Mesenchymal stem cell (in vitro differentiated cells and primary cell): ENCODE results near the gene PAPOLB.

ENCODE experiments used
- DNase-seq: peaks from one replicate; pipeline ENCODE4 v3.0.0-alpha.2; 2013
- H2AFZ ChIP-seq: one replicate; pipeline ENCODE4 v1.6.1; 2013; ENCODE audit warnings: low read depth, mild to moderate bottlenecking, control low read depth, inconsistent platforms, low read length, moderate library complexity
- H2AK5ac ChIP-seq: 2 replicates; pipeline ENCODE4 v1.6.1; 2013; ENCODE audit warnings: low read length, moderate library complexity, mild to moderate bottlenecking, inconsistent platforms; ENCODE audit not compliant: severe bottlenecking
- H2BK120ac ChIP-seq: one replicate; pipeline ENCODE4 v1.6.1; 2013; ENCODE audit warnings: low read depth, mild to moderate bottlenecking, inconsistent platforms, low read length, moderate library complexity
- H2BK12ac ChIP-seq, 2 experiments: one replicate each; pipeline ENCODE4 v1.6.1; 2013; ENCODE audit warnings: inconsistent platforms in 2 of 2, low read length in 2 of 2, mild to moderate bottlenecking in 2 of 2, moderate library complexity in 2 of 2, control low read depth in 1 of 2
- H2BK15ac ChIP-seq: one replicate; pipeline ENCODE4 v1.6.1; 2013; ENCODE audit warnings: mild to moderate bottlenecking, low read depth, inconsistent platforms; ENCODE audit not compliant: poor library complexity, severe bottlenecking
- H2BK5ac ChIP-seq: 2 replicates; pipeline ENCODE4 v1.6.1; 2013; ENCODE audit warnings: low read depth, mild to moderate bottlenecking, low read length, control low read depth, inconsistent platforms; ENCODE audit not compliant: poor library complexity, severe bottlenecking
- H3K14ac ChIP-seq, 2 experiments: one replicate each; pipeline ENCODE4 v1.6.1; 2013; ENCODE audit warnings: inconsistent platforms in 2 of 2, low read length in 2 of 2, control low read depth in 1 of 2, mild to moderate bottlenecking in 1 of 2, moderate library complexity in 1 of 2
- H3K18ac ChIP-seq, 2 experiments: one replicate each; pipeline ENCODE4 v1.6.1; 2013; ENCODE audit warnings: inconsistent platforms in 2 of 2, low read length in 2 of 2, control low read depth in 1 of 2, low read depth in 1 of 2, mild to moderate bottlenecking in 1 of 2
- H3K23ac ChIP-seq, 2 experiments: one replicate each; pipeline ENCODE4 v1.6.1; 2013; ENCODE audit warnings: inconsistent platforms in 2 of 2, low read length in 2 of 2, mild to moderate bottlenecking in 2 of 2, moderate library complexity in 2 of 2, control low read depth in 1 of 2
- H3K27ac ChIP-seq: 2 replicates; pipeline ENCODE4 v1.5.1; 2013; ENCODE audit warnings: mild to moderate bottlenecking, moderate library complexity, low read length, control low read depth, inconsistent platforms; ENCODE audit not compliant: poor library complexity, severe bottlenecking
- H3K27me3 ChIP-seq, 2 experiments: 2 replicates each; pipeline versions ENCODE4 v1.6.1 to v1.7.0; 2013; ENCODE audit warnings: low read length in 2 of 2, mild to moderate bottlenecking in 2 of 2, moderate library complexity in 2 of 2, control low read depth in 1 of 2, inconsistent platforms in 1 of 2; ENCODE audit not compliant: control insufficient read depth in 1 of 2, insufficient read depth in 1 of 2
- H3K36me3 ChIP-seq, 2 experiments: 2 replicates each; pipeline versions ENCODE4 v1.6.1 to v1.7.0; 2013; ENCODE audit warnings: low read length in 2 of 2, control low read depth in 1 of 2, inconsistent platforms in 1 of 2, low read depth in 1 of 2, mild to moderate bottlenecking in 1 of 2; ENCODE audit not compliant: insufficient read depth in 2 of 2, control insufficient read depth in 1 of 2
- H3K4ac ChIP-seq, 2 experiments: one replicate each; pipeline ENCODE4 v1.6.1; 2013; ENCODE audit warnings: inconsistent platforms in 2 of 2, low read length in 2 of 2, mild to moderate bottlenecking in 2 of 2, moderate library complexity in 2 of 2, control low read depth in 1 of 2, low read depth in 1 of 2
- H3K4me1 ChIP-seq: 2 replicates; pipeline ENCODE4 v1.6.1; 2013; ENCODE audit warnings: low read depth, low read length, control low read depth; ENCODE audit not compliant: control insufficient read depth, insufficient read depth
- H3K4me2 ChIP-seq: 2 replicates; pipeline ENCODE4 v1.6.1; 2013; ENCODE audit warnings: low read length, mild to moderate bottlenecking, inconsistent platforms; ENCODE audit not compliant: poor library complexity, severe bottlenecking
- H3K4me3 ChIP-seq, 2 experiments: 2 replicates each; pipeline versions ENCODE4 v1.5.1 to v1.7.0; 2013; ENCODE audit warnings: low read length in 2 of 2, mild to moderate bottlenecking in 2 of 2, control low read depth in 1 of 2, low read depth in 1 of 2; ENCODE audit not compliant: insufficient read depth in 1 of 2
- H3K79me1 ChIP-seq: replicated peaks from 2 replicates; pipeline ENCODE4 v1.6.1; 2013; ENCODE audit warnings: mild to moderate bottlenecking, control low read depth, low read length, inconsistent platforms; ENCODE audit not compliant: poor library complexity, severe bottlenecking
- H3K9ac ChIP-seq: 2 replicates; pipeline ENCODE4 v1.7.0; 2013; ENCODE audit warnings: mild to moderate bottlenecking, low read length, moderate library complexity
- H3K9me3 ChIP-seq: 2 replicates; pipeline ENCODE4 v1.7.0; 2013; ENCODE audit warnings: mild to moderate bottlenecking, low read length; ENCODE audit not compliant: control insufficient read depth
- H4K8ac ChIP-seq: one replicate; pipeline ENCODE4 v1.6.1; 2013; ENCODE audit warnings: inconsistent platforms, mild to moderate bottlenecking, low read length, moderate library complexity
- H4K91ac ChIP-seq: one replicate; pipeline ENCODE4 v1.6.1; 2013; ENCODE audit warnings: mild to moderate bottlenecking, low read length, inconsistent platforms
- WGBS: methylation state at CpG from one replicate; pipeline ENCODE4 v1.1.7; 2013; ENCODE audit warnings: mixed read lengths; 5-methylcytosine and 5-hydroxymethylcytosine counted together

Gene PAPOLB

DNA sequence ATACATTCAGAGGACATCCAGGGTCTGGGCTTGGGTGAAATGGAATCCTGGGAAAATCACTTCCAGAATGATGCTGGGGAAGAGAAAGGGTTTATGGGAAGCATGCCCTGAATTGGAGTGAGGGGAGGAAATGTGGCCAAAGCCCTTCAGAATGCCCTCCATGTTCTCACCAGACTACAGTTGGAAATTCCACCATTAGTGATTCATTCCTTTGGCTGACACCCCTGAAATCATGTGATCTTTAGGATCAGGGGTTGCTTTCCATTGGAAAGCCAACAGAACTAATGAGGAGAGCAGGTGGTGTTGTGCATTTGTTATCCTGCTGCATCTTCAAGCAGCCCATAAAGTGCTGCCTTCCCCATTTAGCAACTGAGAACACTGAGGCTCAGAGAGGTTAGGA lies 42.5 kb upstream of the PAPOLB start:
- H3K27me3 ChIP-seq, result peaks cover 19 to 44% of the 10 kb centered on the region in 2 experiments
- H3K14ac ChIP-seq, result no peak overlapping the region
- no peak overlapping the region for H3K27ac ChIP-seq
- H3K9ac ChIP-seq, result no peak overlapping the region
- H2BK5ac ChIP-seq, result no peak overlapping the region
- no peak overlapping the region for H2BK120ac ChIP-seq
- H2BK15ac ChIP-seq, result no peak overlapping the region
- no peak overlapping the region for H3K23ac ChIP-seq
- no peak overlapping the region for H3K18ac ChIP-seq
- no peak overlapping the region for H4K91ac ChIP-seq
- peaks cover 10% of the 10 kb centered on the region for H3K9me3 ChIP-seq
- no peak overlapping the region for H2BK12ac ChIP-seq
- no peak overlapping the region for H3K4ac ChIP-seq
- H3K4me1 ChIP-seq, result no peaks in the 10 kb centered on the region
- H3K36me3 ChIP-seq, result no peaks in the 10 kb centered on the region
- H3K4me2 ChIP-seq, result no peak overlapping the region
- no peaks in the 10 kb centered on the region for H3K79me1 ChIP-seq
- H2AFZ ChIP-seq, result no peak overlapping the region
- H2AK5ac ChIP-seq, result no peak overlapping the region
- no peak overlapping the region for H3K4me3 ChIP-seq
- H4K8ac ChIP-seq, result no peak overlapping the region
- no peak for DNase-seq

DNA sequence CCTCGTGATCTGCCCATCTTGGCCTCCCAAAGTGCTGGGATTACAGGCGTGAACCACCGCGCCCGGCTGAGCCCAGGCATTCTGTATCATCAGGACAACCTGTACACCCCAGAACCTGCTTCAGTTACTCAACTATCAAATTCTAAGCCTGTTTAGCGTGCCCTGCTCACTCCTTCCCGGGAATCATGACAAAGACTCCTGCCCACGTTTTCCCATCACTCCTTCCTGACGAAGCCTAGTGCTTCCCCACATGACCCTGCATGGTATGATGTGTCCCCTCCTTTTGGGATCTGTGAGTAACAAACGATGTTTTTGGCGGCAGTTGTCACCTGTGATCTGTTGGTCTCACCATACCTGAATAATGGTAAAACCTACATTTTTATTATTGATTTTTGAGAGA lies 33.9 kb upstream of the PAPOLB start:
- 80% methylated on average over 9 of the region's 11 CpGs for WGBS
- DNase-seq, result no peak
- no peak overlapping the region for H3K9ac ChIP-seq
- no peak overlapping the region for H3K23ac ChIP-seq
- no peak overlapping the region for H3K14ac ChIP-seq
- no peaks in the 10 kb centered on the region for H3K79me1 ChIP-seq
- H4K8ac ChIP-seq, result no peak overlapping the region
- H3K4me3 ChIP-seq, result no peak overlapping the region
- no peak overlapping the region for H3K27ac ChIP-seq
- H3K9me3 ChIP-seq, result peaks cover 6% of the 10 kb centered on the region
- no peak overlapping the region for H3K4me2 ChIP-seq
- no peak overlapping the region for H2BK5ac ChIP-seq
- H3K27me3 ChIP-seq, result peaks cover 5 to 7% of the 10 kb centered on the region in 2 experiments
- no peak overlapping the region for H2BK120ac ChIP-seq
- H2BK12ac ChIP-seq, result no peak overlapping the region
- no peak overlapping the region for H3K4ac ChIP-seq
- H3K18ac ChIP-seq, result no peak overlapping the region
- no peak overlapping the region for H2BK15ac ChIP-seq
- H3K36me3 ChIP-seq, result no peaks in the 10 kb centered on the region
- no peak overlapping the region for H4K91ac ChIP-seq
- H2AK5ac ChIP-seq, result no peak overlapping the region
- no peaks in the 10 kb centered on the region for H3K4me1 ChIP-seq
- no peak overlapping the region for H2AFZ ChIP-seq

DNA sequence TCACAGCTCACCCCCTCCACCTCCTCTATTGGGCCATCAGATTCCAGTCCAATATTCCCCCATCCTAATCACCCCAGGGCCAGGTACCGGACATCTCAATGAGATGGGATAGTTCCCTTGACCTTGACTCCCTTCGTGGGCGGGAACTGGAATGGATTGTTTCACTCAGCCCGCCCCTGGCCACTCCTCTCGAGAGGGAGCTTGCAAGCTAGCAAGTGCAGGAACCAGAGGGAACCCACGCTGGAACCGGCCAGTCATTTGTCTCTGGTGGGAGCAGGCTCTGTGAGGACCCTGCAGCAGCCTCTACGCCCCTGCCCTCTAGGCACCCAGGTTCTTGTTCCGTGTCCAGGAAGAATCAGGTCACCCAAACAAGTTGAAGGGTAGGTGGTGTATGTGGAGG lies 32.7 kb upstream of the PAPOLB start:
- H3K9ac ChIP-seq, result no peak overlapping the region
- H4K91ac ChIP-seq, result no peak overlapping the region
- no peak overlapping the region for H3K18ac ChIP-seq
- H3K79me1 ChIP-seq, result no peaks in the 10 kb centered on the region
- no peak overlapping the region for H4K8ac ChIP-seq
- no peak overlapping the region for H2BK15ac ChIP-seq
- no peak overlapping the region for H3K27ac ChIP-seq
- 76% methylated on average over 9 of the region's 9 CpGs for WGBS
- no peaks in the 10 kb centered on the region for H3K4me1 ChIP-seq
- H3K23ac ChIP-seq, result no peak overlapping the region
- DNase-seq, result no peak
- no peak overlapping the region for H3K14ac ChIP-seq
- H3K27me3 ChIP-seq, result peaks cover 5 to 14% of the 10 kb centered on the region in 2 experiments
- no peak overlapping the region for H3K4ac ChIP-seq
- no peak overlapping the region for H2BK5ac ChIP-seq
- no peaks in the 10 kb centered on the region for H3K36me3 ChIP-seq
- peaks cover 6% of the 10 kb centered on the region for H3K9me3 ChIP-seq
- no peak overlapping the region for H2BK120ac ChIP-seq
- no peak overlapping the region for H2AK5ac ChIP-seq
- H3K4me3 ChIP-seq, result no peak overlapping the region
- no peak overlapping the region for H2AFZ ChIP-seq
- H2BK12ac ChIP-seq, result no peak overlapping the region
- H3K4me2 ChIP-seq, result no peak overlapping the region

DNA sequence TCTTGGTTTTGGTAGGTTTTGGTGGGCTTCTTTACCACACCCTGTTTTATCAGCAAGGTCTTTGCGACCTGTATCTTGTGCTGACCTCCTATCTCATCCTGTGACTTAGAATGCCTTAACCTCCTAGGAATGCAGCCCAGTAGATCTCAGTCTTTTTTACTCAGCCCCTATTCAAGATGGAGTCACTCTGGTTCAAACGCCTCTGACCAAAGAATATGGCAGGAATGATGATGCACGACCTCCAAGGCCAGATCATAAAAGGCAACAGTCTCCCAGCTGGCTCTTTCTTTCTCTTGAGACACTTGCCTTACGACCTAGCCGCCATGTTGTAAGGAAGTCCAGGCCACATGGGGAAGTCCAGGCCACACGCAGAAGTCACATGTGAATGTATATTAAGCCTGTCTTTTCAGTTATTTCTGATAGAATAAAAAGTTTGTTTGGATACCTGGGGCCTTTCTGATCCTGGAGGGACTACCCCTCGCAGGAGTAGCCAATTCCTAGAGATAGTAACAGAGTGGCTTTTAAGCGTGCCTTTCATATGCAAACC lies 32.2 kb upstream of the PAPOLB start:
- H3K36me3 ChIP-seq, result no peaks in the 10 kb centered on the region
- WGBS, result 74% methylated on average over 8 of the region's 8 CpGs

More for the DNA sequence above, 32.2 kb upstream of the PAPOLB start:
- Histone ChIP-seq H2BK15ac (no peak overlapping the region), H2AK5ac (no peak overlapping the region), H2BK12ac (no peak overlapping the region), H3K14ac (no peak overlapping the region), H3K27ac (no peak overlapping the region), H3K4me3 (no peak overlapping the region), H3K4me2 (no peak overlapping the region), H3K9me3 (peaks cover 6% of the 10 kb centered on the region), H3K18ac (no peak overlapping the region), H3K9ac (no peak overlapping the region), H3K23ac (no peak overlapping the region), H2BK5ac (no peak overlapping the region), H3K4me1 (no peaks in the 10 kb centered on the region), H3K27me3 (peaks cover 9 to 17% of the 10 kb centered on the region in 2 experiments), H3K79me1 (no peaks in the 10 kb centered on the region), H4K91ac (no peak overlapping the region), H2BK120ac (no peak overlapping the region), H2AFZ (no peak overlapping the region), H4K8ac (no peak overlapping the region), H3K4ac (no peak overlapping the region)
- no peak for DNase-seq
